GM19467 (cell line): ENCODE data around the gene USP16.
"Not testable (repeated sequence)": the region's sequence is repeated elsewhere in the genome, so short reads cannot be mapped to it uniquely, and the experiment has no call there.

Experiments used
- ATAC-seq: cut with Tn5 transposase; IDR thresholded peaks from one replicate; pipeline ENCODE4 v1.9.1; 2021; ENCODE audit warnings: mild to moderate bottlenecking, moderate library complexity; ENCODE audit not compliant: unreplicated experiment

USP16 gene

GRCh38 chr21:29030909-29031308 lies 6.4 kb downstream of the USP16 start:
- ATAC-seq = no peak

DNA sequence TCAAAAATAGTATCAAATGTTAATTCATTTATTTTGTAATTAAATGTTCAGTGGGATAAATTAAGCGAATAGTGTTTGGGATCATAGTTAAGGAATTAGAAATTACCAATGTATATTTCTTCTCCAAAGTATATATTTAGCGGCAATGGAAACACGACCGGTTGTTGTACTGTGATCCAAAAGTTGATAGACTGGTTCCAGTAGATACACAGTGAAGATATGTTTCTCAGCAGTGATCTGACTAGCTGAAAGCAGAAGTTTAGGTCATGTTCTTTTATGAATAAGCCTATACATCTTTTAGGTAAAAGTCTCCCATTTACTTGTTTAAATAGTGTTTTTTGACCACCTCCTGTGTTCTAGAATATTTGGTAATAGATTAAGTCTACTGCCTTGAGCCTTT lies 8.8 kb downstream of the USP16 start:
- no peak for ATAC-seq

DNA sequence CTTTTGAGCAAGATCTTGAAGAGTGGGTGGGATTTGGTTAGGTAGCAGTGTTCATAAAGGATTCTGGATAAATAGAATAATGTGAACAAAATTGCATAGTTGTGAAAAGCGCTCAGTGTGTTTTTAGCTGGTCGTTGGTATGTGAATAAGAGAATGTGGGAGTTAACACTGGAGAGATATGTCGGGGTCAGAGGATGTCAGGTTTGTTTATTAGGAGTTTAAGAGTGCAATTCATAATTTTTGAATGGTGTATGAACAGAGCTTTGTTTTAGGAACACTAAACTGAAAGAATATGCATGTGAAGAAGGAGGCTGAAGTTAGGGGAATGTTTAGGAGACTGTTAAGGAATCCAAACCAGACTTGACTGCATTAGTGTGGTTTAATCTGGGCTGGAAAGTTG lies 9.4 kb downstream of the USP16 start:
- ATAC-seq = no peak

DNA sequence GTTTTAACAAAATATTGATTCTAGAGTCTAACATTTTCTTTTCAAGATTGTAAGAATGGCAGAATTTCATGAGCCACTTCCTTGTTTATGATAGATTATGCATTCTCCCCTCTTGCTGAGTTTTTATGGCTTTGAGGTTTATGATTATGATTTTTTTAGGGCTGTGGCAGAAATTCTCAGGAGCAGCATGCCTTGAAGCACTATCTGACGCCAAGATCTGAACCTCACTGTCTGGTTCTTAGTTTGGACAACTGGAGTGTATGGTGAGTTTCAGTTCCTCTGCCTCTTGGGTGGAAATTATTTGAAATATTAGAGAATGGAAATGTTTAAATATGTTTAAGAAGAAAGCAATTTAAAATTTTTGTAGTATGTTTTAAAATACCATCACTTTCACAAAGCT lies 10.2 kb downstream of the USP16 start:
- ATAC-seq = no peak

- ATAC-seq = no peak
These were observed 27.8 kb downstream of the USP16 start for GRCh38 chr21:29052224-29052623.

DNA sequence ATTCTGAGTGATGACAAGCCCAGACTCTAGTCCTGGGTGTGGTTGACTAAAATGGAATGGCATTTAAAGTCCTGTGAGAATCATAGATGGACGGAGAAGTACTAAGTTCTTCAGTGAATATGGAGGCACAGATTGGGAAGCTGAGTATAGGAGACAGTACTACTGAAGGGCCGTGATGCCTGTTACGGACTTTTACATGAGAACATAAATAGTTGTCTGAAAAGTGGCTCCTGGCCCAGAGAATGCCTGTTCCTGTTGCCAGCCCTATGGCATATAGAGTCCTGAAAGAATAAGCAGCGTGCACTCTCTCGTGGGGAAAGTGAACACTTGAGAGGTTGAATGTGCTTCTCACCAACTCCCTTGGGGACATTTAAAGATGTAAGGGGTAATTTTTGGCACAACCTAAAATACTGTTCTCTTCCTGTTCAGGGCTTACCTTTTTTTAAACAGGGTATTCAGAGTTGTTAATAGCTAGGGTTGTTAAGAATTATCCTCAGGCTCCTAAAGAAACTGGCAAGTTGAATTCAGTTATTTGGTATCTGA lies 28.6 kb downstream of the USP16 start:
- no peak for ATAC-seq

- ATAC-seq = no peak
These were observed 29.2 kb downstream of the USP16 start for GRCh38 chr21:29053656-29054055.

DNA sequence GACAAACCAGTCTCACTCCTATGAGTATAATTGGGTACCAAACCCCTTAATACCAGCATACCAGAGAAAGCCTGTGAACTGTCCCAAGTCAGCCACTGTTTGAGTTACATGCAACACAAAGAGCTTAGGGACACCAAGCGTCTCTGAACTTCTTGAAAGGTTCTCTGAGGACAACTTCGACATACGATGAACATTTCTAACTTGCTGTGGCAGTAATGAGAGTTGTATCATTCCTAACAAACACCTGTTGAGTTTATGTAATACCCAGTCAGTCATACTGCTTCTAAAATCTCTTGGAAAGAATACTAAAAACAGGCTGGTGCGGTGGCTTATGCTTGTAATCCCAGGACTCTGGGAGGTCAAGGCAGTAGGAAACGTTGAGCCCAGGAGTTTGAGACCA lies 30.6 kb downstream of the USP16 start:
- no peak for ATAC-seq

- ATAC-seq = no peak
These were observed 31.5 kb downstream of the USP16 start for GRCh38 chr21:29056005-29056404.

DNA sequence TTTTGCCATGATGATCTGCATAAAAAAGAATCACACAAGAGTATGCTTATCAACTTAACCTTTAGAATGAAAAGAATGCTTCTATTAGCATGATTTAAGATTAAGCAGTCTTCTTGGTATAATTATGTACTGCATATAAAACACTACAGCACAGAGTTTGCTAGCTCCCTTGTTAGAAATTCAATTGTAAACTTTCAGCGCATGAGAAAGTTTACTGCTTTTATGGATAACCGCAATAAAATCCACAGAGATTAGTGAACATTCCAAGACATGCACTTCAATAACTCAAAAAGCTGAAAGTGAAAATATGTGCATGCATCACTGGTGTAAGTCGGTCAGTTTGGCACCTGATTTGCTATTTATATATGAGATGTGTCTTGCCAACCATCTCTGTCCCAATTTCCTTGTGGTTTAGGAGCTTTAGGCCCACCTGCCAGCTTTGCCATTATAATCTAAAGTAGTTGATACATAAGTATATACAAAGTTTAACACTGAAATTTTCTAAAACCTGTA lies 32.1 kb downstream of the USP16 start:
- ATAC-seq = no peak

DNA sequence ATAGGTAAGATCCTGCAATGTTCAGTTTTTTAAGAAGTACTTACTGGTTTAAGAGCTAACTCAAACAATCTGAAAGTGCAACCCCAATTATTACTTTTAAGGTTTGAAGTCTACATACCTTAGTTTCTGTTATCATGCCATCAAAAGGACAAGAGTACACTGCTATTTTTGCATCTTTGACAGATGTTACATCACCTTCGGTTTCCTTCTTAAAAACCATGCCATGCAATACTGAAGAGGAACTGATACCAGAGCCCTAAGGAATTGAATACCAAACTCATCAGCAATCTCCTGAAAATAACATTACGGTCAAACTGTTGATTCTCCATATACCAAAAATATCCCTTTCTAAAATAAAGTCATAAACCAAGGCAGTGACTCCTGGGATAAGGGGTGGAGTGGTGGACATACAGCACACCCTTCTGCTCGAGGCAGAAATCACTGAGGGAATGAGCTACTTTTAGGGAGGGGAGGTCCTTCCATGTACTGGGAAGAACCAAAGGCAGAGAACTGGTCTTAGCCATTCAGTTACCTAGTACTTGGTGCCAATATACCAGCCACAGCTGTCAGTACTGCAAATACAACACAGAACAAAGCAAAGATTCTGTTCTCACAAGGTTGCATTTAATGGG lies 40.5 kb downstream of the USP16 start:
- peak; percentile 92 for ATAC-seq

GRCh38 chr21:29072873-29073221 lies 48.4 kb downstream of the USP16 start:
- ATAC-seq = no peak

DNA sequence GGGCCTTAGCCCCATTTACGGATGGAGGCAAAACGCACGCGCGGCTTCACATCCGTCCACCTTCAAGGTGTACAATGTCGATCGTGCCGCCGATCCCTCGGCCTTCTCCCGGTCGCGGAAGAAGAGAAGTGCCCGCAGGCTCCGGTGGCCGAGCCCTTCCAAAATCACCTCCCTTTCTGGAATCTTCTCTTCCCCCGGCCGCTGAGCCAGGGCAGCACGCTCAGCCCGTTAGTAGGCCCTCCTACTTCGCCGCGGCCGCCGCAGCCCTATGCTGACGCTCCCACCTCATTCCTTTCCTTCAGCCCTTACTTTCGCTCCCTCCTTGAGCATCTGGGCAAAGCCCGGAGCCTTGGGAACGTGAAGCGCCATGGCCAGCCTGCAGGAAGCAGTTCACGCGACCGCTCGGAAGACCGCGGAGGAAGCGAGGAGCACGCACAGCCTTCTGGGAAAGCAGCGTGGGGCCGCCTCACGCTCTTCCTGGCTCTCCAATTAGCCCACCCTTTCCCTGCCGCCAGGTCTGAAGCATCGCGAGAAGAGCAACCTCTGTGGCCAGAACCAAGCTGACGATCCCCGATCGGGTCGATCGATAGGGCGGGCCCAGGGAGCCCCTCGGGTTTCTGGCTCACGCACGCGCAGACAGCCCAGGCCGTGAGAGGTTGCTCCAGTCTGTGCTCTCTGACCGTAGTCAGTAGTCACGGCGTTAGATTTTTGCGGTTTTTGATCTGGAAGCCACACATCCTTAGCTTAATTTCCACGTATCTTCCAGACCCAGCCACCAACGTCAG lies 48.9 kb downstream of the USP16 start, which contains the start of gene CCT8:
Gene CCT8 (minus strand): TSS at position 427 of the 785 bp plus-strand sequence. CDS start 58 bp downstream, at position 369.
- ATAC-seq = peak; percentile 87

DNA sequence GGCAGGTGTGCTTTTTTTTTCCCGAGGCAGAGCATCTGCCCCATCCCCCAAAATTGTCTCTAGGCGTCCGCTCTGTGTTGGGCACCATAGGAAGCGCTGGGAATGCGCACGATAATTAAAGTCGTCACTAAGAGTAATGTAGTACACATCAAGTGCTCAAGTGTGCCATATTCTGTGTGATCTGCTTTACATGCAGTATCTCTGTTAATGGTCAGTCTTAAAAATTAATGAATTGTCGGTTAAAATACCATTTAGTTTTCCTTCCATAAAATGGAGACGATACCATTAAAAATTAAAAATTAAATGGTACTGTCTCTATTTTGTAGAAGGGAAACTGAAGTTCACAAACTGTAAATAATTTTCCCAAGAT lies 49.5 kb downstream of the USP16 start:
- peak; percentile 16 for ATAC-seq

DNA sequence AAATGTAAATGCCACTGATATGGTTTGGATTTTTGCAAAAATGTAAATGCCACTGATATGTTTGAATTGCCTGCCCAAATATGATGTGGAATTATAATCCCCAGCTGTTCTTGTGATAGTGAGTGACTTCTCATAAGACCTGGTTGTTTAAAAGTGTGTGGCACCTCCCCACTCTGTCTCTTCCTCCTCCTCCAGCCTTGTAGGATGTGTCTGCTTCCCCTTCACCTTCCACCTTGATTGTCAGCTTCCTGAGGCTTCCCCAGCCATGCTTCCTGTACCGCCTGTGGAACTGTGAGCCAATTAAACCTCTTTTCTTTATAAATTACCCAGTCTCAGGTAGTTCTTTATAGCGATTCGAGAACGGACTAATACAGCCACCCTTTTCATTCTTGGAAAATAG lies 50.3 kb downstream of the USP16 start:
- no peak for ATAC-seq

- ATAC-seq = no peak
These were observed 51.4 kb downstream of the USP16 start for GRCh38 chr21:29075706-29076466.

DNA sequence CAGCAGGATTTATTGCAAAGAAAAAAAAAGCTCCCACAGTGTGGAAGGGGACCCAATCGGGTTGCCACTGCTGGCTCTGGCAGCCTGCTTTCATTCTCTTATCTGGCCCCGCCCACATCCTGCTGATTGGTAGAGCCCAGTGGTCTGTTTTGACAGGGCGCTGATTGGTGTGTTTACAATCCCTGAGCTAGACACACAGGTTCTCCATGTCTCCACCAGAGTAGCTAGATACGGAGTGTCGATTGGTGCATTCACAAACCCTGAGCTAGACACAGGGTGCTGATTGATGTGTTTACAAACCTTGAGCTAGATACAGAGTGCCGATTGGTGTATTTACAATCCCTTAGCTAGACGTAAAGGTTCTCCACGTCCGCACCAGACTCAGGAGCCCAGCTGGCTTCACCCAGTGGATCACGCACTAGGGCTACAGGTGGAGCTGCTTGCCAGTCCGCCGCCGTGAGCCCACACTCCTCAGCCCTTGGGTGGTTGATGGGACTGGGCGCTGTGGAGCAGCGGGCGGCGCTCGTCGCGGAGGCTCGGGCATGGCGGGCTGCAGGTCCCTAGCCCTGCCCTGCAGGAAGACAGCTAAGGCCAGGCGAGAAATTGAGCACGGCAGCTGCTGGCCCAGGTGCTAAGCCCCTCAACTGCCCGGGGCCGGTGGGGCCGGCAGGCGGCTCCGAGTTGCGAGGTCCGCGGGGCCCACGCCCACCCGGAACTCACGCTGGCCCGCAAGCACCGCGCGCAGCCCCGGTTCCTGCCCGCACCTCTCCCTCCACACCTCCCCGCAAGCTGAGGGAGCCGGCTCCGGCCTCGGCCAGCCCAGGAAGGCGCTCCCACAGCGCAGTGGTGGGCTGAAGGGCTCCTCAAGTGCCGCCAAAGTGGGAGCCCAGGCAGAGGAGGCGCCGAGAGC lies 52.5 kb downstream of the USP16 start:
- not testable (repeated sequence) for ATAC-seq

DNA sequence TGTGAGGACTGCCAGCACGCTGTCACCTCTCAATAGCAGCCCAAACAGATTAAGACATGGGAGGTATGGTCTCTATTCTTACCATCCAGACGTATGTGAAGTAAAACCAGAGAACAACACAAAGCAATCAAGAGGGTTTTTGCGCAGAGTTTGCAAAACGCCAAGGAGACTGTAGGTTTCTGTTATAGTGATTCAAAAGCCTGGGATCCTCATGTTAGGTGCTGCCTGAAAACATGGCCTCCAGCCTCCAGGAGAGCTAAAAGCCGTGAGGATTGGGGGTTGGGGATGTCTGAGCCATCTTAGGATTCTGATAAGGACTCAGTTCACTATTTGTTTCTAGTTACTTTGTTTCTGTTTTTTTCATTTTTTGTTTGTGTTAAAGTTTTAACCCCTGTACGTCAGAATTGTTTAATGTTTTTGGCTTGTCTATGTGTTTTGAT lies 53.2 kb downstream of the USP16 start:
- ATAC-seq = no peak

DNA sequence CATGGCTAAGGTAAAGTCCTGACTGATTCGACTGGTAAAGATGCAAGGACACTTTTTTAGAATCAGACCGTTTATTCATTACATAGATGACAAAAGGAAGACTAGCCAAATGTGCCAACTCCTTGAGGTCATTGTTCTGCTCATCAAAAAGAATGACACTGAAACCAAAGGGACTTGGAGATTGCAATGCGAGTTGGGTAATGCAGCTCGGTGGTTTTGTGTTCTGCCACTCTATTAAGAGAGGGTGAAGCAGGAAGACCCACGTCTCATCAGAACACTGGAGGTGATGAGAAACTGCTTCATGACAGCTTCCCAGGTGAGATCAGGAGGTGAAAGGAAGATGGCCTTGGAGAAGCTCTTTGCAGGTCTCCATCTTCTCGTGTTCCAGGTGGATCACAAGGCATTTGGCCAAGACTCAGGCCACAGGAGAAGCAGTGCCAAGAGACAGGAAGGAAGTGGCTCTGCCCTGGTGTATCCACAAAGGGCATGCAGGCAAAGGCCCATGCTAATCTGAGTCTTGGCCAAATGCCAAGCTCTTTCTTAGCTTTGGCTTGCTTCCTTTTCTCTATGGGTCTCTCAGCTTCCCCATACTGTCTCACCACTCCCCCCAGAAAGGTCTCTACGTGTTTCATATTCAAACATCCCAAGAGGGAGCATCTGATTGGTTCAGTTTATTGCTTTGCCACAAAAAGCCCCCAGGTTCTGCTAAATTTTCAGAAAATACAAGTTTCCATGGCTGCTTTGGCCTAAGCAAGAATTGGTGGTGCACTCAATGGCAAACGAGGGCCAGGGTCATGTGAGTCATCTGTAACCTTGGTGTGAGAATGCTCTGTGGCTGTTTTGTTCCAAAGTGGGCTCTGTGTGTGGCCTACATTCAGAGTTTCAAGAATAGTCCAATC lies 54.6 kb downstream of the USP16 start:
- ATAC-seq = no peak
